ENCODE results near the gene OR13J1.

Gene OR13J1

GRCh38 chr9:35820076-35820475 is 50.1 kb downstream of the OR13J1 start:
- no peak overlapping the region for H2AK5ac ChIP-seq (ENCODE audit: low read length, severe bottlenecking)
- no peak overlapping the region for H2AFZ ChIP-seq (ENCODE audit: low read depth, low read length)
- no peak overlapping the region for H3K4ac ChIP-seq (ENCODE audit: low read depth in 1 of 2, low read length in 2 of 2)
- no peak for DNase-seq
- H3K18ac ChIP-seq (ENCODE audit: low read depth in 1 of 2, low read length in 2 of 2), result no peak overlapping the region
- no peak overlapping the region for H3K4me2 ChIP-seq (ENCODE audit: low read length, poor library complexity, severe bottlenecking)
- no peak overlapping the region for H3K14ac ChIP-seq (ENCODE audit: low read length in 2 of 2)
- H3K36me3 ChIP-seq (ENCODE audit: control insufficient read depth in 1 of 2, insufficient read depth in 2 of 2, low read depth in 1 of 2, low read length in 2 of 2), result no peaks in the 10 kb centered on the region
- H3K4me3 ChIP-seq (ENCODE audit: insufficient read depth in 1 of 2, low read depth in 1 of 2, low read length in 2 of 2), result no peak overlapping the region
- H3K9ac ChIP-seq (ENCODE audit: low read length), result peak overlapping the region; percentile 28
- H4K8ac ChIP-seq (ENCODE audit: low read length), result no peak overlapping the region
- no peak overlapping the region for H4K91ac ChIP-seq (ENCODE audit: low read length)
- no peak overlapping the region for H2BK12ac ChIP-seq (ENCODE audit: low read length in 2 of 2)
- H3K27me3 ChIP-seq (ENCODE audit: control insufficient read depth in 1 of 2, insufficient read depth in 1 of 2, low read length in 2 of 2), result peaks cover 0 to 18% of the 10 kb centered on the region in 2 experiments
- no peak overlapping the region for H3K27ac ChIP-seq (ENCODE audit: low read length, poor library complexity, severe bottlenecking)
- no peak overlapping the region for H2BK120ac ChIP-seq (ENCODE audit: low read depth, low read length)
- H2BK15ac ChIP-seq (ENCODE audit: low read depth, poor library complexity, severe bottlenecking), result no peak overlapping the region
- no peak overlapping the region for H2BK5ac ChIP-seq (ENCODE audit: low read depth, low read length, poor library complexity, severe bottlenecking)
- H3K9me3 ChIP-seq (ENCODE audit: control insufficient read depth, low read length), result no peaks in the 10 kb centered on the region
- H3K79me1 ChIP-seq (replicated peaks; ENCODE audit: low read length, poor library complexity, severe bottlenecking), result no peaks in the 10 kb centered on the region
- no peak overlapping the region for H3K23ac ChIP-seq (ENCODE audit: low read length in 2 of 2)
- H3K4me1 ChIP-seq (ENCODE audit: control insufficient read depth, insufficient read depth, low read depth, low read length), result no peaks in the 10 kb centered on the region

All from mesenchymal stem cell (in vitro differentiated cells and primary cell).